ENCODE data around the gene TNFRSF1B. TPM values are rescaled to one million over a fixed set of nuclear protein-coding genes. Genes with fewer than 3 reads are reported as not detected.

The TNFRSF1B gene
- total RNA-seq, 1 experiment from 2014 or later = 1.3 TPM

GRCh38 chr1:12129624-12130023 is 37.2 kb upstream of the TNFRSF1B start:
- BruUV-seq (replicated peaks) = no TSS peak
- no peak for TF ChIP-seq CTCF (IDR thresholded peaks at IDR 0.05; ENCODE audit: unreplicated experiment)
- H3K4me3 Mint-ChIP-seq (ENCODE audit: low read depth, unreplicated experiment) = no peak overlapping the region
- no peak for DNase-seq
- H3K9me3 Mint-ChIP-seq (ENCODE audit: low read depth, unreplicated experiment) = no peaks in the 10 kb centered on the region
- H3K27ac Mint-ChIP-seq (ENCODE audit: unreplicated experiment) = no peak overlapping the region
- peaks cover 12% of the 10 kb centered on the region for H3K4me1 Mint-ChIP-seq (ENCODE audit: low read depth, unreplicated experiment)
- no peaks in the 10 kb centered on the region for H3K36me3 Mint-ChIP-seq (ENCODE audit: insufficient read depth, unreplicated experiment)
- intact Hi-C loops (cut with micrococcal nuclease; ENCODE audit: unreplicated experiment) = no loop called here
- no peaks in the 10 kb centered on the region for H3K27me3 Mint-ChIP-seq (ENCODE audit: unreplicated experiment)
- CTCF ChIA-PET = no interaction called here

- CTCF ChIA-PET = no interaction called here
- BruUV-seq (replicated peaks) = no TSS peak
- no peak for DNase-seq
- no peaks in the 10 kb centered on the region for H3K36me3 Mint-ChIP-seq (ENCODE audit: insufficient read depth, unreplicated experiment)
- no peak overlapping the region for H3K4me3 Mint-ChIP-seq (ENCODE audit: low read depth, unreplicated experiment)
- no peak overlapping the region for H3K27ac Mint-ChIP-seq (ENCODE audit: unreplicated experiment)
- no peak for TF ChIP-seq CTCF (IDR thresholded peaks at IDR 0.05; ENCODE audit: unreplicated experiment)
- no peaks in the 10 kb centered on the region for H3K27me3 Mint-ChIP-seq (ENCODE audit: unreplicated experiment)
- H3K4me1 Mint-ChIP-seq (ENCODE audit: low read depth, unreplicated experiment) = peaks cover 4% of the 10 kb centered on the region
- H3K9me3 Mint-ChIP-seq (ENCODE audit: low read depth, unreplicated experiment) = no peaks in the 10 kb centered on the region
- intact Hi-C loops (cut with micrococcal nuclease; ENCODE audit: unreplicated experiment) = no loop called here
Observed at GRCh38 chr1:12130466-12131130, 36.2 kb upstream of the TNFRSF1B start.

- CTCF ChIA-PET = no interaction called here
- intact Hi-C loops (cut with micrococcal nuclease; ENCODE audit: unreplicated experiment) = no loop called here
- H3K4me1 Mint-ChIP-seq (ENCODE audit: low read depth, unreplicated experiment) = no peaks in the 10 kb centered on the region
- TF ChIP-seq CTCF (IDR thresholded peaks at IDR 0.05; ENCODE audit: unreplicated experiment) = no peak
- peak; percentile 57 for DNase-seq
- H3K36me3 Mint-ChIP-seq (ENCODE audit: insufficient read depth, unreplicated experiment) = no peaks in the 10 kb centered on the region
- no peak overlapping the region for H3K27ac Mint-ChIP-seq (ENCODE audit: unreplicated experiment)
- no peak overlapping the region for H3K4me3 Mint-ChIP-seq (ENCODE audit: low read depth, unreplicated experiment)
- no peaks in the 10 kb centered on the region for H3K27me3 Mint-ChIP-seq (ENCODE audit: unreplicated experiment)
- H3K9me3 Mint-ChIP-seq (ENCODE audit: low read depth, unreplicated experiment) = no peaks in the 10 kb centered on the region
- BruUV-seq (replicated peaks) = no TSS peak
Observed at GRCh38 chr1:12132078-12132477, 34.7 kb upstream of the TNFRSF1B start.

GRCh38 chr1:12134716-12135115 is 32.1 kb upstream of the TNFRSF1B start:
- no peaks in the 10 kb centered on the region for H3K27me3 Mint-ChIP-seq (ENCODE audit: unreplicated experiment)
- no peaks in the 10 kb centered on the region for H3K9me3 Mint-ChIP-seq (ENCODE audit: low read depth, unreplicated experiment)
- no peak for DNase-seq
- no peak overlapping the region for H3K27ac Mint-ChIP-seq (ENCODE audit: unreplicated experiment)
- no peaks in the 10 kb centered on the region for H3K4me1 Mint-ChIP-seq (ENCODE audit: low read depth, unreplicated experiment)
- H3K36me3 Mint-ChIP-seq (ENCODE audit: insufficient read depth, unreplicated experiment) = no peaks in the 10 kb centered on the region
- CTCF ChIA-PET = interaction anchor here (0.7 to 1.0 kb wide), 2 partner anchors 43 to 55 kb away, joined by 4 to 6 read pairs; no protein-coding TSS in a partner anchor
- intact Hi-C loops (cut with micrococcal nuclease; ENCODE audit: unreplicated experiment) = no loop called here
- H3K4me3 Mint-ChIP-seq (ENCODE audit: low read depth, unreplicated experiment) = no peak overlapping the region
- no TSS peak for BruUV-seq (replicated peaks)
- no peak for TF ChIP-seq CTCF (IDR thresholded peaks at IDR 0.05; ENCODE audit: unreplicated experiment)

Data from Calu3 (cell line).